Mucosa of descending colon (tissue), 3 donors: ENCODE measurements around the gene SLC4A1. TPM values are rescaled to one million over a fixed set of nuclear protein-coding genes. Genes with fewer than 3 reads are reported as not detected.

Source experiments
- ATAC-seq: fragments of 200-7000 bp; cut with Tn5 transposase; one replicate; pipeline ENCODE4 v1.9.1; 2020; ENCODE audit warnings: mild to moderate bottlenecking, moderate library complexity
- DNase-seq, 3 donors: peaks; one replicate each; pipeline ENCODE4 v3.0.0-alpha.2; 2020
- H3K36me3 ChIP-seq: fragments of 200-600 bp; one replicate; pipeline ENCODE4 v1.8.0; 2021; ENCODE audit warnings: low read depth, mild to moderate bottlenecking
- H3K4me1 ChIP-seq: fragments of 200-600 bp; one replicate; pipeline ENCODE4 v1.8.0; 2021; ENCODE audit warnings: low read depth, mild to moderate bottlenecking
- H3K4me3 ChIP-seq: fragments of 200-600 bp; one replicate; pipeline ENCODE4 v1.8.0; 2021; ENCODE audit warnings: mild to moderate bottlenecking
- H3K9me3 ChIP-seq: fragments of 200-600 bp; one replicate; pipeline ENCODE4 v1.8.0; 2021; ENCODE audit warnings: mild to moderate bottlenecking
- intact Hi-C, 2 donors: fragments of 100-400 bp; cut with DNase I in 1 of 2; cut with micrococcal nuclease in 1 of 2; formaldehyde crosslinking; loops; one replicate each; pipeline versions ENCODE4 v1.11.0 to v1.11.1; 2022; cut with DNase I, micrococcal nuclease
- total RNA-seq, 3 donors: library from RNA; stranded (reverse); fragmentation: NEBNext Ultra II Directional in 2 of 3; extraction: Animal tissue kit (Norgen Biotek cat#: 25700) in 2 of 3; gene quantifications; one replicate each; pipeline versions ENCODE4 v1.2.1 to v1.2.4, GENCODE V29; 2021 to 2023
- TF ChIP-seq, protein P1 (sequence below): fragments of 200-600 bp; IDR thresholded peaks from one replicate; pipeline ENCODE4 v1.8.0; 2022; ENCODE audit warnings: antibody characterized with exemption, mild to moderate bottlenecking
- donor health status: DM: no; HTN: no; CAD: no; lungs with moderate emphysema.
- donor health status: DM: no; HTN: no; CAD: no.
- donor health status: DM: no; HTN: yes; CAD: no.

SLC4A1 gene
- total RNA-seq, 3 donors from 2014 or later, result not detected

DNA sequence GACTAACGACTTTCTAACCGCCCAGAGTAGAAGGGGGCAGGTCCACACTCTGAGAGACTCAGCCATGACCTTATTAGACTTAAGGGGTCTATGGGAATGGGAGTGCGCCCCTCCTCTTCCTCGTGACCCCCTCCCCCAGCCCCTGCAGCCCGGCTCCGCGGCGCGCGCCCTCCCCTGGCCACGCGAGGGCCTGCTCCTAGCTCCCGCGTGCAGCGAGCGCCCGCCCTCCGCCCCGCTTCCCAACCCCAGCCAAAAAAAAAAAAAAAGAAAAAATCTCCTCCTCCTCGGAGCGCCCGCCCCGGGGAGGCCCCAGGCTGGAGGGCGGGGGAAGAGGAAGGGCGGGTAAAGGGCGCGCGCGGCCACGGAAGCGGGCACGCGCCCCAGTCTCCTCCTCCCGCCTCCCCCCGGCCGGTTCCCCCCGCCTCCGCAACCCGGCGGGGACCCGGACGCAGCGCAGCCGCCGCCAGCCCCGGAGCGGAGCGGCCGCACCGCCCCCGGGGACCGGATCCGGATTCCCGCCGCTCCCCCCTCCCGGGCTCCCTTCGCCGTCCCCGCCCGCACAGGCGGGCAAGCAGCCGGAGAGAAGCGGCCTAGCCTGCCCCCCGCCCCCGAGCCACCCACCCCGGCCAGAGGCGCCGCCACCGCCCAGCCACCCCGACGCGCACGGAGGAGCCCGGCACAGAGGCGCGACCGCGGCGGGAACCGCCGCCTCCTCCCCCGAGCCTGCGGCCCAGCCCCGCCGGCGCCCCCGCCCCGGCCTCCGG lies 49.4 kb downstream of the SLC4A1 start:
- TF ChIP-seq, protein P1, sequence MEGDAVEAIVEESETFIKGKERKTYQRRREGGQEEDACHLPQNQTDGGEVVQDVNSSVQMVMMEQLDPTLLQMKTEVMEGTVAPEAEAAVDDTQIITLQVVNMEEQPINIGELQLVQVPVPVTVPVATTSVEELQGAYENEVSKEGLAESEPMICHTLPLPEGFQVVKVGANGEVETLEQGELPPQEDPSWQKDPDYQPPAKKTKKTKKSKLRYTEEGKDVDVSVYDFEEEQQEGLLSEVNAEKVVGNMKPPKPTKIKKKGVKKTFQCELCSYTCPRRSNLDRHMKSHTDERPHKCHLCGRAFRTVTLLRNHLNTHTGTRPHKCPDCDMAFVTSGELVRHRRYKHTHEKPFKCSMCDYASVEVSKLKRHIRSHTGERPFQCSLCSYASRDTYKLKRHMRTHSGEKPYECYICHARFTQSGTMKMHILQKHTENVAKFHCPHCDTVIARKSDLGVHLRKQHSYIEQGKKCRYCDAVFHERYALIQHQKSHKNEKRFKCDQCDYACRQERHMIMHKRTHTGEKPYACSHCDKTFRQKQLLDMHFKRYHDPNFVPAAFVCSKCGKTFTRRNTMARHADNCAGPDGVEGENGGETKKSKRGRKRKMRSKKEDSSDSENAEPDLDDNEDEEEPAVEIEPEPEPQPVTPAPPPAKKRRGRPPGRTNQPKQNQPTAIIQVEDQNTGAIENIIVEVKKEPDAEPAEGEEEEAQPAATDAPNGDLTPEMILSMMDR, result peak; percentile 73
- peak; percentile 88 to 94 (median 93) for DNase-seq
- H3K4me3 ChIP-seq, result peak overlapping the region; percentile 95
- no peaks in the 10 kb centered on the region for H3K9me3 ChIP-seq
- intact Hi-C loops, result loop anchor here (5.0 to 10.0 kb wide), 2 partner anchors 109 to 116 kb away; no protein-coding TSS in a partner anchor
- no peaks in the 10 kb centered on the region for H3K36me3 ChIP-seq
- peak; percentile 77 for ATAC-seq
- peaks cover 25% of the 10 kb centered on the region for H3K4me1 ChIP-seq

DNA sequence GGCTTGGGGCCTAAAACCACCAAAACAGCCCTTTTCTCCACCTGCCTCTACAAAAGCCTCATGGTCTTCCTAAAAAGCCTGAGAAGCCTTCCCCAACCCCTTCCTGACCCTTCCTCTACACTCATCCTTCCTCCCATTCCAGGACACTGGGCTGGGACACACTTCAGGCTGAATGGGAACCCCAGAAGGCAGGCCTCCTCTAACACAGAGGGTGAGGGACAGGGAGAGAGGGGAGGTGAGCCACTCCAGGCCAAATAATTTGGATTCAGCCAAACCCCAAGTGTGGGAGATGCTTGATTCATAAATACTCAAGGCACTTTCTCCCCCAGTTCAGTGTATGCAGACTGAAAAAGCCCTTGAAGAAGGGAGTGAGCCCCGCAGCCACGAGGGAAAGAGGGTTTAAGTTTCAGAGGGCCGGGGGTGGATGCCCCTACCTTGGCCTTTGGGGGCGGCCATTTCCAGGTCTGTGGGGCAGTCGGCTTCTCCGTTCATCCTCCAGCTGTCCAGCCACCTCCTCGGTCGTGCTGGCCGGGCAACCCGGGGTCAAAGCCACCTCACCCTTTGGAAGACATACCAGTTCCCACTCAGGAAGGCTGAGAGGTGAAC lies 50.1 kb downstream of the SLC4A1 start:
- DNase-seq (peak in 2 of 3 donors; percentile 62 to 70), ATAC-seq (no peak)
- no peak overlapping the region for H3K4me3 ChIP-seq
- peaks cover 18% of the 10 kb centered on the region for H3K4me1 ChIP-seq
- intact Hi-C loops, result loop anchor here (5.0 to 10.0 kb wide), 2 partner anchors 109 to 117 kb away; no protein-coding TSS in a partner anchor
- no peaks in the 10 kb centered on the region for H3K9me3 ChIP-seq
- TF ChIP-seq, protein P1, result no peak
- H3K36me3 ChIP-seq, result no peaks in the 10 kb centered on the region

DNA sequence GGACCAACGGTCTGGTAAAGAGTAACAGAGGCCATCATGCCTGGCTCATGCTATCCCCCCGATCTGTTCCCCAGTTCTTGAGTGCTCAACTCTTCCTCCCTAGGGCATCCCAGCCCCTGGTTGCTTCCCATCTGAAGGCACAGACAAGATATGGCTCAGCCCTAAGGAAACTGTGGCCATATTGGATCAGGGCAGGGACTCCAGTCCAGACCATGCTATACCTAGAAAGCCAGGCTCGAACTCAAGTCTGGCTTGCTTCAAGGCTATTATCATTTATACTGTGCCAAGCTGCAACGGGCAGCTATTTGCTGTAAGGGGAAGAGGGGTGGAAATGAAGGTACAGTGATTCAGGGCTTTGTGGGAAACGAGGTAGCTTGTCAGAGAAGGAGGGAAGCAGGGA lies 51.2 kb downstream of the SLC4A1 start:
- peaks cover 12% of the 10 kb centered on the region for H3K4me1 ChIP-seq
- ATAC-seq (no peak), DNase-seq (no peak)
- no peaks in the 10 kb centered on the region for H3K36me3 ChIP-seq
- intact Hi-C loops, result loop anchor here (5.0 to 10.0 kb wide), 2 partner anchors 111 to 118 kb away; no protein-coding TSS in a partner anchor
- no peaks in the 10 kb centered on the region for H3K9me3 ChIP-seq
- TF ChIP-seq, protein P1, result no peak
- H3K4me3 ChIP-seq, result no peak overlapping the region

DNA sequence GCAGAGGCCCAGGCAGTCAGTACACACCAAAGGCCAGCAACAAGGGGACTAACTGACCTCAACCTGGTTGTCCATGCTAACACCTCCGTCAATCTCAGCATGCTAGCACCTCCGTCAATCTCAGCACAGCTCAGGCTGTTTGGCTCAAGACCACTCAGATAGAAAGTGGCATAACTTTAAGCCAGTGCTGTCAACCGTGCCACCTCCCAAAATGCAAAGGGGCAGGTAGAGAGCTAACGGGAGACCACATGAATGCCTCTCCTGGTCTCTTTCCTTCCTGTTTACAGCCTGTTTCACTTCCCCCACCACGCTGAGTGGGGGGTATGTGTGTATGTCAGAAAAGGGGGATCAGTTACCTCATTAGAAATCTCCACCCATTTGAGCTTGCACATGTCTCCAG lies 51.8 kb downstream of the SLC4A1 start:
- H3K9me3 ChIP-seq, result no peaks in the 10 kb centered on the region
- peaks cover 12% of the 10 kb centered on the region for H3K4me1 ChIP-seq
- ATAC-seq (no peak), DNase-seq (no peak)
- no peaks in the 10 kb centered on the region for H3K36me3 ChIP-seq
- intact Hi-C loops, result loop anchor here (5.0 to 10.0 kb wide), 2 partner anchors 111 to 119 kb away; no protein-coding TSS in a partner anchor
- no peak overlapping the region for H3K4me3 ChIP-seq
- TF ChIP-seq, protein P1, result no peak

DNA sequence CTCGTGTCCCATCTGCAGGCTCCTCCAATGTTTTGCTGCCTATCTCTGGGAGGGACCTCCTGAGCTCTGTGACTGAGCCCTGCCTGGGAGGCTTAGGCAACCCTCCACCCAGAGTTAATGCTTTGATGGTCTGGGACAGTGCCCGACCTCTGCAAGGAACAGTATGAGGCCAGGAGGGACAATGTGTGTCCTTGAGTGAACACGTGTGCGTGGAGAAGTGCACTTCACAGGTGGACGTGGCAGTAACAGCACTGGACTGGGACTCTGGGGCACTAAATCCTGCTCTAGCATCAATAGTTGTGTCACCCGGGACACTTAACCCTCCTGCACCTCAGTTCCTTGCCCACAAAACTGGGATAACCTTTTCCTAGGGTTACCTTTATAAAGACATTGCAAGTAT lies 53.0 kb downstream of the SLC4A1 start:
- no peak for ATAC-seq
- Histone ChIP-seq H3K36me3 (no peaks in the 10 kb centered on the region), H3K4me3 (no peak overlapping the region), H3K4me1 (peaks cover 23% of the 10 kb centered on the region), H3K9me3 (no peaks in the 10 kb centered on the region)
- TF ChIP-seq, protein P1, result no peak
- no peak for DNase-seq
- intact Hi-C loops, result loop anchor here (5.0 to 10.0 kb wide), 3 partner anchors 102 to 120 kb away; no protein-coding TSS in a partner anchor
